ENCODE results near the gene USP9X.
"Not testable (repeated sequence)": the region's sequence is repeated elsewhere in the genome, so short reads cannot be mapped to it uniquely, and the experiment has no call there.

USP9X gene

GRCh38 chrX:41087201-41087600 is 2.0 kb downstream of the USP9X start:
- no peak for DNase-seq

- no peak for DNase-seq
Measured at GRCh38 chrX:41090568-41091238, 5.5 kb downstream of the USP9X start.

- DNase-seq: no peak
Measured at GRCh38 chrX:41092776-41093175, 7.5 kb downstream of the USP9X start.

GRCh38 chrX:41095174-41095573 is 9.9 kb downstream of the USP9X start:
- DNase-seq: no peak

GRCh38 chrX:41095908-41096307 is 10.7 kb downstream of the USP9X start:
- DNase-seq: no peak

GRCh38 chrX:41096339-41096955 is 11.2 kb downstream of the USP9X start:
- no peak for DNase-seq

- DNase-seq: no peak
Measured at GRCh38 chrX:41097326-41097725, 12.1 kb downstream of the USP9X start.

GRCh38 chrX:41100200-41100599 is 15.0 kb downstream of the USP9X start:
- DNase-seq: no peak

GRCh38 chrX:41100819-41101218 is 15.6 kb downstream of the USP9X start:
- no peak for DNase-seq

GRCh38 chrX:41105005-41105404 is 19.8 kb downstream of the USP9X start:
- DNase-seq: no peak

GRCh38 chrX:41106257-41106656 is 21.0 kb downstream of the USP9X start:
- DNase-seq: not testable (repeated sequence)

- DNase-seq: no peak
Measured at GRCh38 chrX:41108007-41108406, 22.8 kb downstream of the USP9X start.

GRCh38 chrX:41108463-41109205 is 23.4 kb downstream of the USP9X start:
- DNase-seq: no peak

- no peak for DNase-seq
Measured at GRCh38 chrX:41110801-41111625, 25.8 kb downstream of the USP9X start.

- not testable (repeated sequence) for DNase-seq
Measured at GRCh38 chrX:41115104-41115425, 29.8 kb downstream of the USP9X start.

GRCh38 chrX:41116948-41117347 is 31.7 kb downstream of the USP9X start:
- DNase-seq: no peak

- DNase-seq: no peak
Measured at GRCh38 chrX:41118156-41118555, 32.9 kb downstream of the USP9X start.

GRCh38 chrX:41119803-41120202 is 34.6 kb downstream of the USP9X start:
- no peak for DNase-seq

GRCh38 chrX:41121766-41122165 is 36.5 kb downstream of the USP9X start:
- DNase-seq: no peak

GRCh38 chrX:41122664-41123257 is 37.5 kb downstream of the USP9X start:
- DNase-seq: no peak

- DNase-seq: no peak
Measured at GRCh38 chrX:41127477-41128192, 42.4 kb downstream of the USP9X start.

GRCh38 chrX:41128955-41129354 is 43.7 kb downstream of the USP9X start:
- no peak for DNase-seq

All from GOT3 (cell line).